HepG2 (cell line): ENCODE data around the gene CPNE5. TPM values are rescaled to one million over a fixed set of nuclear protein-coding genes. Genes with fewer than 3 reads are reported as not detected.

Experiments used
- ARNT2 ChIP-seq: sonication (generic); formaldehyde crosslinking; IDR thresholded peaks from 2 replicates; pipeline ENCODE4 v1.8.0; 2022; ENCODE audit warnings: mild to moderate bottlenecking, low read depth, missing genetic modification reagents, moderate library complexity
- ARNTL ChIP-seq: sonication (generic); formaldehyde crosslinking; IDR thresholded peaks from 2 replicates; pipeline ENCODE4 v1.4.0; 2020; ENCODE audit warnings: mild to moderate bottlenecking, missing genetic modification reagents
- ATF7 ChIP-seq, 2 experiments: fragments of 450-650 bp in 1 of 2; sonication (generic) in 1 of 2; formaldehyde crosslinking in 1 of 2; IDR thresholded peaks; 2 replicates each; pipeline versions ENCODE4 v1.4.0 to v1.6.1; 2016 to 2020; ENCODE audit warnings: antibody characterized with exemption in 1 of 2, mild to moderate bottlenecking in 1 of 2, missing genetic modification reagents in 1 of 2
- BATF2 ChIP-seq: sonication (generic); formaldehyde crosslinking; IDR thresholded peaks from 2 replicates; pipeline ENCODE4 v1.8.0; 2022; ENCODE audit warnings: mild to moderate bottlenecking, missing genetic modification reagents, moderate library complexity
- CBFB ChIP-seq: sonication (generic); formaldehyde crosslinking; IDR thresholded peaks from 2 replicates; pipeline ENCODE4 v1.4.0; 2020; ENCODE audit warnings: missing genetic modification reagents
- DMAP1 ChIP-seq: IDR thresholded peaks from 2 replicates; pipeline ENCODE4 v1.6.1; 2016
- DNMT3B ChIP-seq: conservative IDR thresholded peaks from 2 replicates; pipeline ENCODE4 v1.6.1; 2016; ENCODE audit warnings: missing biosample characterization, control low read depth
- EZH2 ChIP-seq: conservative IDR thresholded peaks from 2 replicates; pipeline ENCODE4 v1.6.1; 2012; ENCODE audit warnings: mild to moderate bottlenecking, low read depth, low read length, moderate library complexity
- FOXO1 ChIP-seq: sonication (generic); formaldehyde crosslinking; IDR thresholded peaks from 2 replicates; pipeline ENCODE4 v1.4.0; 2020; ENCODE audit warnings: missing genetic modification reagents
- GTF3A ChIP-seq: sonication (generic); formaldehyde crosslinking; conservative IDR thresholded peaks from 2 replicates; pipeline ENCODE4 v1.4.0; 2020; ENCODE audit warnings: mild to moderate bottlenecking, missing genetic modification reagents
- MEF2D ChIP-seq: sonication (generic); formaldehyde crosslinking; IDR thresholded peaks from 2 replicates; pipeline ENCODE4 v1.5.1; 2020; ENCODE audit warnings: mild to moderate bottlenecking, missing genetic modification reagents
- NCOA2 ChIP-seq: sonication (generic); formaldehyde crosslinking; IDR thresholded peaks from 2 replicates; pipeline ENCODE4 v1.8.0; 2022; ENCODE audit warnings: inconsistent platforms
- NFKBIZ ChIP-seq: IDR thresholded peaks from 2 replicates; pipeline ENCODE4 v1.6.1; 2018; ENCODE audit warnings: missing genetic modification reagents, missing compliant biosample characterization
- NKX3-1 ChIP-seq: sonication (generic); formaldehyde crosslinking; IDR thresholded peaks from 2 replicates; pipeline ENCODE4 v1.5.0; 2020; ENCODE audit warnings: missing genetic modification reagents
- NRL ChIP-seq: sonication (generic); formaldehyde crosslinking; IDR thresholded peaks from 2 replicates; pipeline ENCODE4 v1.5.0; 2020; ENCODE audit warnings: missing genetic modification reagents, mild to moderate bottlenecking, moderate library complexity, borderline replicate concordance
- RAD21 ChIP-seq: fragments of 450-650 bp; formaldehyde crosslinking; IDR thresholded peaks from 2 replicates; pipeline ENCODE4 v1.5.0; 2020; ENCODE audit warnings: mild to moderate bottlenecking
- SATB2 ChIP-seq: sonication (generic); formaldehyde crosslinking; IDR thresholded peaks from 2 replicates; pipeline ENCODE4 v1.5.0; 2020; ENCODE audit warnings: missing genetic modification reagents
- SOX6 ChIP-seq, 2 experiments: fragments of 450-650 bp in 1 of 2; sonication (generic) in 1 of 2; formaldehyde crosslinking in 1 of 2; IDR thresholded peaks; 2 replicates each; pipeline versions ENCODE4 v1.4.0 to v1.6.1; 2017 to 2020; ENCODE audit warnings: antibody characterized with exemption in 1 of 2, mild to moderate bottlenecking in 1 of 2, missing genetic modification reagents in 1 of 2
- TAF15 ChIP-seq: fragments of 200-400 bp; formaldehyde crosslinking; IDR thresholded peaks from one replicate; pipeline ENCODE4 v1.6.1; 2018; ENCODE audit warnings: mild to moderate bottlenecking, low read depth, low read length; ENCODE audit not compliant: poor library complexity, severe bottlenecking
- TBX3 ChIP-seq: fragments of 450-650 bp; IDR thresholded peaks from 2 replicates; pipeline ENCODE4 v1.6.1; 2017; ENCODE audit warnings: antibody characterized with exemption, mild to moderate bottlenecking, inconsistent platforms, borderline replicate concordance
- TP53 ChIP-seq: sonication (generic); formaldehyde crosslinking; conservative IDR thresholded peaks from 2 replicates; pipeline ENCODE4 v1.4.0; 2020; ENCODE audit warnings: missing genetic modification reagents
- U2AF1 ChIP-seq: fragments of 200-400 bp; formaldehyde crosslinking; optimal IDR thresholded peaks from 2 replicates; pipeline ENCODE3; 2017; ENCODE audit warnings: mild to moderate bottlenecking, low read depth, low read length
- ZBTB2 ChIP-seq: sonication (generic); formaldehyde crosslinking; IDR thresholded peaks from 2 replicates; pipeline ENCODE4 v1.8.0; 2022; ENCODE audit warnings: low read depth, missing genetic modification reagents
- ZNF101 ChIP-seq: sonication (generic); formaldehyde crosslinking; IDR thresholded peaks from 2 replicates; pipeline ENCODE4 v1.4.0; 2020; ENCODE audit warnings: mild to moderate bottlenecking, low read depth, missing genetic modification reagents, borderline replicate concordance
- ZNF138 ChIP-seq: sonication (generic); formaldehyde crosslinking; IDR thresholded peaks from 2 replicates; pipeline ENCODE4 v1.5.0; 2020; ENCODE audit warnings: mild to moderate bottlenecking, low read depth, missing genetic modification reagents
- ZNF296 ChIP-seq: sonication (generic); formaldehyde crosslinking; conservative IDR thresholded peaks from 2 replicates; pipeline ENCODE4 v1.5.0; 2020; ENCODE audit warnings: mild to moderate bottlenecking, missing genetic modification reagents
- ZNF501 ChIP-seq: sonication (generic); formaldehyde crosslinking; IDR thresholded peaks from 2 replicates; pipeline ENCODE4 v1.5.1; 2020; ENCODE audit warnings: mild to moderate bottlenecking, moderate library complexity, missing genetic modification reagents
- ZNF563 ChIP-seq: sonication (generic); formaldehyde crosslinking; IDR thresholded peaks from 2 replicates; pipeline ENCODE4 v1.8.0; 2022; ENCODE audit warnings: mild to moderate bottlenecking, moderate library complexity, missing genetic modification reagents
- ZNF713 ChIP-seq: sonication (generic); formaldehyde crosslinking; IDR thresholded peaks from 2 replicates; pipeline ENCODE4 v1.4.0; 2020; ENCODE audit warnings: mild to moderate bottlenecking, missing genetic modification reagents
- polyA plus RNA-seq, 8 experiments: library from polyadenylated mRNA; depleted of rRNA in 3 of 8; stranded (reverse) in 7 of 8; unstranded in 1 of 8; fragments of >200 nt; fragmentation: Illumina TruSeq in 4 of 8; extraction: Trizol in 4 of 8; gene quantifications; 2 replicates each; pipeline versions ENCODE4 v1.2.1 to v1.2.3, GENCODE V29; 2011 to 2016; ENCODE audit warnings: low read depth in 4 of 8, missing spikeins in 1 of 8, mixed read lengths in 1 of 8; ENCODE audit not compliant: insufficient read depth in 1 of 8
- total RNA-seq, 5 experiments: library from RNA; depleted of rRNA; stranded (reverse); fragments of >200 nt; fragmentation: Illumina TruSeq; extraction: Trizol; gene quantifications; 2 replicates each; pipeline ENCODE4 v1.2.3, GENCODE V29; 2016; ENCODE audit warnings: low read depth in 1 of 5

The CPNE5 gene
- total and polyA plus RNA-seq, 2 of the 13 experiments (the other 11 are each of a cell fraction or from before 2014, with no cell fraction given): 0.16 TPM; not detected in 1

GRCh38 chr6:36885461-36886401 is 46.5 kb upstream of the CPNE5 start, which contains the start of gene C6orf89 (continued):
- peak; percentile 76; the same call in 1 of the 2 replicates for TF ChIP-seq TP53 (CRISPR knock-in tag)
- TF ChIP-seq ZNF563 (CRISPR knock-in tag): peak; percentile 89
- TF ChIP-seq ATF7 (IDR thresholded peaks at IDR 0.05): no peak
- peak; percentile 80; the same call in 1 of the 2 replicates for TF ChIP-seq ATF7 (CRISPR knock-in tag; IDR thresholded peaks at IDR 0.05)
- TF ChIP-seq CBFB (CRISPR knock-in tag): peak; percentile 89
- TF ChIP-seq NRL (CRISPR knock-in tag): peak; percentile 92
- peak; percentile 62 for TF ChIP-seq FOXO1
- peak; percentile 93 for TF ChIP-seq NFKBIZ (CRISPR knock-in tag)
- TF ChIP-seq ARNT2 (CRISPR knock-in tag): peak; percentile 99
- TF ChIP-seq RAD21: peak; percentile 63; the same call in 1 of the 2 replicates
- TF ChIP-seq EZH2: no peak
- peak; percentile 94 for TF ChIP-seq DMAP1
- TF ChIP-seq ARNTL (CRISPR knock-in tag): peak; percentile 89
- TF ChIP-seq MEF2D (CRISPR knock-in tag): peak; percentile 96
- 0 out of 2 replicates have a peak, but pooled peaks have one; percentile 40 for TF ChIP-seq BATF2
- peak; percentile 89 for TF ChIP-seq ZBTB2 (CRISPR knock-in tag)
- no peak for TF ChIP-seq TAF15
- no peak for TF ChIP-seq SATB2
- peak; percentile 98 for TF ChIP-seq ZNF501
- no peak for TF ChIP-seq TBX3
- TF ChIP-seq ZNF713 (CRISPR knock-in tag): peak; percentile 91; the same call in 1 of the 2 replicates
- 0 out of 2 replicates have a peak, but pooled peaks have one; percentile 52 for TF ChIP-seq GTF3A (CRISPR knock-in tag)
- TF ChIP-seq NCOA2 (CRISPR knock-in tag): peak; percentile 73
- TF ChIP-seq NKX3-1 (CRISPR knock-in tag): 0 out of 2 replicates have a peak, but pooled peaks have one; percentile 76
- no peak for TF ChIP-seq DNMT3B (CRISPR knock-in tag)
- no peak for TF ChIP-seq SOX6 (IDR thresholded peaks at IDR 0.05)
- TF ChIP-seq SOX6 (CRISPR knock-in tag; IDR thresholded peaks at IDR 0.05): peak; percentile 87
- no peak for TF ChIP-seq ZNF101
- TF ChIP-seq ZNF138: 0 out of 2 replicates have a peak, but pooled peaks have one; percentile 58
- no peak for TF ChIP-seq ZNF296 (CRISPR knock-in tag)
- no peak for TF ChIP-seq U2AF1
